PC-3 (cell line): ENCODE data around the gene LATS2. TPM values are rescaled to one million over a fixed set of nuclear protein-coding genes. Genes with fewer than 3 reads are reported as not detected.
A peak's percentile ranks its signal among the peaks of the same experiment; 100 is the strongest.
"Not testable (repeated sequence)": the region's sequence is repeated elsewhere in the genome, so short reads cannot be mapped to it uniquely, and the experiment has no call there.

Source experiments
- ATAC-seq: fragments of 200-7000 bp; cut with Tn5 transposase; 2 replicates; pipeline ENCODE4 v1.9.1; 2020; ENCODE audit warnings: mild to moderate bottlenecking, moderate library complexity
- BruUV-seq: library from RNA; stranded (reverse); fragments of 400-500 nt; replicated peaks from 2 replicates; lab custom pipeline; 2021; lab: Mats Ljungman, UMichigan
- CTCF ChIA-PET: fragments of 300-600 bp; sonication (Branson Sonifier 250); formaldehyde crosslinking; loops from one replicate; lab custom pipeline; 2022; ENCODE audit warnings: antibody characterized with exemption; lab: Charles Lee
- POLR2A ChIA-PET: fragments of 300-600 bp; sonication (Branson Sonifier 250); formaldehyde crosslinking; loops from one replicate; lab custom pipeline; 2022; ENCODE audit warnings: antibody characterized with exemption; ENCODE audit not compliant: unreplicated experiment; lab: Charles Lee
- DNase-seq: peaks from one replicate; pipeline ENCODE4 v3.0.0-alpha.2; 2015
- H2AFZ ChIP-seq: fragments of 300-600 bp; sonication (generic); 2 replicates; pipeline ENCODE4 v1.6.0; 2016; ENCODE audit warnings: antibody characterized with exemption, low read length
- H3F3A ChIP-seq: fragments of 300-600 bp; sonication (generic); one replicate; pipeline ENCODE4 v1.6.0; 2017; ENCODE audit warnings: antibody characterized with exemption, low read length, control low read depth, mild to moderate bottlenecking; ENCODE audit not compliant: unreplicated experiment
- H3K27ac ChIP-seq: fragments of 300-600 bp; sonication (generic); 2 replicates; pipeline ENCODE4 v1.5.1; 2016; ENCODE audit warnings: mild to moderate bottlenecking, low read length
- H3K27me3 ChIP-seq: fragments of 300-600 bp; sonication (generic); 2 replicates; pipeline ENCODE4 v1.6.1; 2016; ENCODE audit warnings: low read length, mixed read lengths
- H3K36me3 ChIP-seq: fragments of 300-600 bp; sonication (generic); 2 replicates; pipeline ENCODE4 v1.6.1; 2016; ENCODE audit warnings: low read depth, mixed run types, low read length, mixed read lengths
- H3K4me1 ChIP-seq: fragments of 300-600 bp; sonication (generic); 2 replicates; pipeline ENCODE4 v1.5.1; 2016; ENCODE audit warnings: low read length; ENCODE audit not compliant: insufficient read depth
- H3K4me2 ChIP-seq: fragments of 300-600 bp; sonication (generic); 2 replicates; pipeline ENCODE4 v1.6.0; 2016; ENCODE audit warnings: low read length
- H3K4me3 ChIP-seq: fragments of 300-600 bp; sonication (generic); 2 replicates; pipeline ENCODE4 v1.5.1; 2016; ENCODE audit warnings: mild to moderate bottlenecking, low read length, mixed read lengths
- H3K79me2 ChIP-seq: fragments of 300-600 bp; sonication (generic); 2 replicates; pipeline ENCODE4 v1.6.1; 2017; ENCODE audit warnings: low read length, mixed read lengths
- H3K9ac ChIP-seq: fragments of 300-600 bp; sonication (generic); 2 replicates; pipeline ENCODE4 v1.6.0; 2016; ENCODE audit warnings: mild to moderate bottlenecking, low read length
- H3K9me2 ChIP-seq: fragments of 300-600 bp; sonication (generic); replicated peaks from 2 replicates; pipeline ENCODE4 v1.6.1; 2016; ENCODE audit warnings: mixed run types, low read length, mixed read lengths
- H3K9me3 ChIP-seq: fragments of 300-600 bp; sonication (generic); 2 replicates; pipeline ENCODE4 v1.6.1; 2016; ENCODE audit warnings: low read length, mixed read lengths
- H4K20me1 ChIP-seq: fragments of 300-600 bp; sonication (generic); 2 replicates; pipeline ENCODE4 v1.6.1; 2016; ENCODE audit warnings: low read length, mixed read lengths
- CTCF ChIP-seq: fragments of 300-600 bp; sonication (generic); conservative IDR thresholded peaks from 2 replicates; pipeline ENCODE4 v1.5.1; 2017; ENCODE audit warnings: antibody characterized with exemption, low read depth, mild to moderate bottlenecking, low read length
- EZH2 ChIP-seq: fragments of 300-600 bp; sonication (generic); IDR thresholded peaks from one replicate; pipeline ENCODE4 v1.6.1; 2017; ENCODE audit warnings: antibody characterized with exemption, mild to moderate bottlenecking, low read length; ENCODE audit not compliant: unreplicated experiment
- EZH2phosphoT487 ChIP-seq: fragments of 300-600 bp; sonication (generic); IDR thresholded peaks from 2 replicates; pipeline ENCODE4 v1.6.1; 2018; ENCODE audit warnings: mild to moderate bottlenecking, antibody characterized with exemption, low read length, borderline replicate concordance
- intact Hi-C: fragments of 100-400 bp; cut with micrococcal nuclease; formaldehyde crosslinking; loops from 2 replicates; pipeline ENCODE4 v1.9.0; 2023
- total RNA-seq: library from RNA; depleted of rRNA; stranded (reverse); fragments of >200 nt; gene quantifications from 2 replicates; pipeline ENCODE4 v1.2.3, GENCODE V29; 2014

LATS2 gene
- total RNA-seq, 1 experiment from 2014 or later: 11.0 TPM

- Histone ChIP-seq H2AFZ (no peak overlapping the region), H3K27me3 (no peaks in the 10 kb centered on the region), H3K79me2 (no peaks in the 10 kb centered on the region), H4K20me1 (no peaks in the 10 kb centered on the region), H3K27ac (no peak overlapping the region), H3K4me2 (no peak overlapping the region), H3K36me3 (no peaks in the 10 kb centered on the region), H3K9ac (no peak overlapping the region), H3K4me1 (no peaks in the 10 kb centered on the region), H3K9me3 (no peaks in the 10 kb centered on the region), H3F3A (no peaks in the 10 kb centered on the region), H3K4me3 (no peak overlapping the region), H3K9me2 (no peaks in the 10 kb centered on the region)
- BruUV-seq: no TSS peak
- ChIA-PET POLR2A (no interaction called here), CTCF (no interaction called here)
- ATAC-seq (no peak), DNase-seq (no peak)
- intact Hi-C loops: no loop called here
- TF ChIP-seq EZH2phosphoT487 (no peak), CTCF (no peak), EZH2 (no peak)
Measured at GRCh38 chr13:20953245-20953931, 108.0 kb downstream of the LATS2 start.

GRCh38 chr13:20952838-20953237 lies 108.5 kb downstream of the LATS2 start:
- H3K4me3 ChIP-seq: no peak overlapping the region
- H3K36me3 ChIP-seq: no peaks in the 10 kb centered on the region
- H3K9ac ChIP-seq: no peak overlapping the region
- ATAC-seq (no peak), DNase-seq (no peak)
- TF ChIP-seq CTCF: no peak
- TF ChIP-seq EZH2phosphoT487: no peak
- TF ChIP-seq EZH2: no peak
- H3K9me3 ChIP-seq: no peaks in the 10 kb centered on the region
- intact Hi-C loops: no loop called here
- POLR2A ChIA-PET: no interaction called here
- H3K27ac ChIP-seq: no peak overlapping the region
- H3K79me2 ChIP-seq: no peaks in the 10 kb centered on the region
- CTCF ChIA-PET: no interaction called here
- H2AFZ ChIP-seq: no peak overlapping the region
- no TSS peak for BruUV-seq
- no peaks in the 10 kb centered on the region for H4K20me1 ChIP-seq
- no peaks in the 10 kb centered on the region for H3F3A ChIP-seq
- H3K4me2 ChIP-seq: no peak overlapping the region
- H3K4me1 ChIP-seq: no peaks in the 10 kb centered on the region
- H3K27me3 ChIP-seq: no peaks in the 10 kb centered on the region
- no peaks in the 10 kb centered on the region for H3K9me2 ChIP-seq

DNA sequence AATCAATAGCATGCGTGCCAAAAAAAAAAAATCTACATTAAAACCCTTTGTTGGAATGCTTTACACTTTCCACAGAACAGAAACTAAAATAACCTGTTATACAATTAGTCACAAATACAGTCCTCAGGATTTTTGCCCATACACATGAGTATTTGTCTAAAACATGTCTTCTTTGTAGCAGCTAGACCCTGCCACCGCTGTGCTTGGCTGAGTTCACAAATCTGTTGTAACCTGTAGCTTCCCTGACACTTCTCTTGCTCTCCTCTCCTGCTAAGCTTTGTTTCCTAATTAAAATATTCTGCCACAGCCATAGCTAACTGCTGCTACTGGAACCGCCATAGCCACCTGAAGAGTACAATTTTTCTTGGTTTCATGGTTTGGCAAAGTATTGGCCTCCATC lies 113.4 kb downstream of the LATS2 start:
- H2AFZ ChIP-seq, CTCF ChIA-PET, H3K79me2 ChIP-seq, H3K36me3 ChIP-seq, H3K9me3 ChIP-seq, H3K27ac ChIP-seq, H3K9me2 ChIP-seq, H3K4me2 ChIP-seq, BruUV-seq, H3K9ac ChIP-seq, intact Hi-C loops, ATAC-seq, H3K4me1 ChIP-seq, POLR2A ChIA-PET, H3K27me3 ChIP-seq, H3K4me3 ChIP-seq, H3F3A ChIP-seq, H4K20me1 ChIP-seq: not testable (repeated sequence)
- peak; percentile 37 for DNase-seq
